Ascending aorta (tissue), 2 donors: ENCODE data around the gene PCNX1. TPM values are rescaled to one million over a fixed set of nuclear protein-coding genes. Genes with fewer than 3 reads are reported as not detected.
"Not testable (repeated sequence)": the region's sequence is repeated elsewhere in the genome, so short reads cannot be mapped to it uniquely, and the experiment has no call there.

ENCODE experiments used
- DNase-seq, 2 donors: peaks; one replicate each; pipeline ENCODE4 v3.0.0-alpha.2; 2019; ENCODE audit warnings: low spot score in 2 of 2
- H3K27ac ChIP-seq, 2 donors: fragments of 200-600 bp; sonication (generic); one replicate each; pipeline ENCODE4 v1.5.1; 2016 to 2017; ENCODE audit warnings: mild to moderate bottlenecking in 1 of 2
- H3K27me3 ChIP-seq: fragments of 200-600 bp; sonication (generic); one replicate; pipeline ENCODE4 v1.5.1; 2017
- H3K36me3 ChIP-seq, 2 donors: fragments of 200-600 bp; sonication (generic); one replicate each; pipeline ENCODE4 v1.5.1; 2016
- H3K4me1 ChIP-seq, 2 donors: fragments of 200-600 bp; sonication (generic); one replicate each; pipeline ENCODE4 v1.5.1; 2016 to 2017; ENCODE audit warnings: mild to moderate bottlenecking in 1 of 2
- H3K4me3 ChIP-seq, 2 donors: fragments of 200-600 bp; sonication (generic); one replicate each; pipeline ENCODE4 v1.5.1; 2016 to 2017; ENCODE audit warnings: mild to moderate bottlenecking in 1 of 2
- H3K9me3 ChIP-seq, 2 donors: fragments of 200-600 bp; sonication (generic); one replicate each; pipeline ENCODE4 v1.5.1; 2016
- CTCF ChIP-seq, 3 experiments: fragments of 200-600 bp in 2 of 3; fragments of 450-650 bp in 1 of 3; sonication (generic) in 2 of 3; IDR thresholded peaks; one replicate each; pipeline ENCODE4 v1.5.1; 2016 to 2019; ENCODE audit warnings: antibody characterized with exemption in 3 of 3, mild to moderate bottlenecking in 1 of 3, moderate library complexity in 1 of 3
- intact Hi-C: fragments of 100-400 bp; cut with DNase I; formaldehyde crosslinking; loops from one replicate; pipeline ENCODE4 v1.15.1; 2023
- total RNA-seq: library from RNA; depleted of rRNA; stranded (reverse); fragments of >200 nt; gene quantifications from one replicate; pipeline ENCODE4 v1.1.0, GENCODE V29; 2016

PCNX1 gene
- total RNA-seq, 1 donor from 2014 or later, result 73.1 TPM

- Histone ChIP-seq H3K27me3 (no peaks in the 10 kb centered on the region), H3K36me3 (no peaks in the 10 kb centered on the region), H3K4me1 (no peaks in the 10 kb centered on the region), H3K27ac (no peak overlapping the region), H3K4me3 (no peak overlapping the region), H3K9me3 (no peaks in the 10 kb centered on the region)
- no peak for TF ChIP-seq CTCF (IDR thresholded peaks at IDR 0.05)
- intact Hi-C loops, result no loop called here
- DNase-seq, result no peak
These were observed 27.4 kb downstream of the PCNX1 start for GRCh38 chr14:70934502-70935134.

- Histone ChIP-seq H3K4me3 (no peak overlapping the region), H3K36me3 (no peaks in the 10 kb centered on the region), H3K9me3 (no peaks in the 10 kb centered on the region), H3K27me3 (no peaks in the 10 kb centered on the region), H3K4me1 (no peaks in the 10 kb centered on the region), H3K27ac (no peak overlapping the region)
- TF ChIP-seq CTCF (IDR thresholded peaks at IDR 0.05), result no peak
- intact Hi-C loops, result no loop called here
- no peak for DNase-seq
These were observed 27.9 kb downstream of the PCNX1 start for GRCh38 chr14:70935135-70935534.

GRCh38 chr14:70939693-70940092 lies 32.4 kb downstream of the PCNX1 start:
- H3K27ac ChIP-seq, H3K4me1 ChIP-seq, H3K27me3 ChIP-seq, H3K4me3 ChIP-seq, DNase-seq, H3K36me3 ChIP-seq, H3K9me3 ChIP-seq, intact Hi-C loops: not testable (repeated sequence)

GRCh38 chr14:70941637-70942341 lies 34.5 kb downstream of the PCNX1 start:
- H3K36me3 ChIP-seq, H3K9me3 ChIP-seq, H3K27ac ChIP-seq, H3K4me3 ChIP-seq, H3K27me3 ChIP-seq, DNase-seq, intact Hi-C loops, H3K4me1 ChIP-seq: not testable (repeated sequence)

- TF ChIP-seq CTCF (IDR thresholded peaks at IDR 0.05), result no peak
- DNase-seq, result no peak
- Histone ChIP-seq H3K27ac (no peak overlapping the region), H3K9me3 (peaks cover 4 to 7% of the 10 kb centered on the region in 2 donors), H3K27me3 (no peaks in the 10 kb centered on the region), H3K4me1 (no peaks in the 10 kb centered on the region), H3K4me3 (no peak overlapping the region), H3K36me3 (peaks cover 5 to 7% of the 10 kb centered on the region in 2 donors)
- intact Hi-C loops, result no loop called here
These were observed 35.1 kb downstream of the PCNX1 start for GRCh38 chr14:70942342-70942706.

DNA sequence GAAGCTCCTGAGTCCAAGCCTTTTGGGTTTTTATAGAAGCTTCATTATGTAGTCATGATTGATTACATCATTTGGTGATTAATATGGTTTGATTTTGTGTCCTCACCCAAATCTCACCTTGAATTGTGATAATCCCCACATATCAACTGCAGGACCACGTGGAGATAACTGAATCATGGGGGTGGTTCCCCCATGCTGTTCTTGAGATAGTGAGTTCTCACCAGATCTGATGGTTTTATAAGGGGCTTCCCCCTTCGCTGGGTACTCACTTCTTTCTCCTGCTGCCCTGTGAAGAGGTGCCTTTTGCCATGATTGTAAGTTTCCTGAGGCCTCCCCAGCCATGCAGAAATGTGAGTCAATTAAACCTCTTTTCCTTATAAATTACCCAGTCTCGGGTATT lies 35.5 kb downstream of the PCNX1 start:
- H3K36me3 ChIP-seq, result peaks cover 9 to 11% of the 10 kb centered on the region in 2 donors
- H3K9me3 ChIP-seq, H3K27ac ChIP-seq, intact Hi-C loops, H3K4me3 ChIP-seq, DNase-seq, H3K4me1 ChIP-seq, H3K27me3 ChIP-seq: not testable (repeated sequence)

GRCh38 chr14:70943838-70944237 lies 36.6 kb downstream of the PCNX1 start:
- intact Hi-C loops, result no loop called here
- no peaks in the 10 kb centered on the region for H3K4me1 ChIP-seq
- H3K27me3 ChIP-seq, result no peaks in the 10 kb centered on the region
- DNase-seq, result no peak
- peaks cover 15 to 21% of the 10 kb centered on the region in 2 donors for H3K36me3 ChIP-seq
- no peak overlapping the region for H3K27ac ChIP-seq
- H3K4me3 ChIP-seq, result no peak overlapping the region
- no peak for TF ChIP-seq CTCF (IDR thresholded peaks at IDR 0.05)
- peaks cover 7 to 14% of the 10 kb centered on the region in 2 donors for H3K9me3 ChIP-seq
